ENCODE results near the gene ARHGAP25. TPM values are rescaled to one million over a fixed set of nuclear protein-coding genes. Genes with fewer than 3 reads are reported as not detected.

Gene ARHGAP25
- total RNA-seq, 1 donor from 2014 or later, result 0.50 TPM

DNA sequence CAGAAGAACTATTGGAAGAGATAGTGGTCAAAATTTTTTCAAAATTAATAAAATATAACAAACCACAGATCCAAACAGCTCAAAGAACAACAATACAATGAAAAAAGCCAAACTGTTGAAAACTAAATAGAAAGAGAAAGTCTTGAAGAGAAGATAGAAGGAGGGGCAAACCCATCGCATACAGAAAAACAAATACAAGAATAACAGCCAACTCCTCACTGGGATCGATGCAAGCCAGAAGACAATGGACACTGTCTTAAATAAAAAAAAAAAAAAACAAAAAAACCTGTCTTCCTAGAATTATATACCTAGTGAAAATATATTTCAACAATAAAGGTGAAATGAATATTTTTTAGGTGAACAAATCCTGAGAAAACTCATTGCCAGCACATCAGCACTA is 34.1 kb upstream of the ARHGAP25 start:
- Mint-ChIP-seq H3K27ac (ENCODE audit: unreplicated experiment) (no peak overlapping the region), H3K4me1 (ENCODE audit: low read depth) (no peaks in the 10 kb centered on the region), H3K9me3 (ENCODE audit: low read depth) (peaks cover 12% of the 10 kb centered on the region), H3K36me3 (ENCODE audit: low read depth) (peaks cover 1% of the 10 kb centered on the region), H3K27me3 (ENCODE audit: low read depth) (peaks cover 11% of the 10 kb centered on the region), H3K4me3 (ENCODE audit: unreplicated experiment) (no peak overlapping the region)
- TF ChIP-seq, protein P1, sequence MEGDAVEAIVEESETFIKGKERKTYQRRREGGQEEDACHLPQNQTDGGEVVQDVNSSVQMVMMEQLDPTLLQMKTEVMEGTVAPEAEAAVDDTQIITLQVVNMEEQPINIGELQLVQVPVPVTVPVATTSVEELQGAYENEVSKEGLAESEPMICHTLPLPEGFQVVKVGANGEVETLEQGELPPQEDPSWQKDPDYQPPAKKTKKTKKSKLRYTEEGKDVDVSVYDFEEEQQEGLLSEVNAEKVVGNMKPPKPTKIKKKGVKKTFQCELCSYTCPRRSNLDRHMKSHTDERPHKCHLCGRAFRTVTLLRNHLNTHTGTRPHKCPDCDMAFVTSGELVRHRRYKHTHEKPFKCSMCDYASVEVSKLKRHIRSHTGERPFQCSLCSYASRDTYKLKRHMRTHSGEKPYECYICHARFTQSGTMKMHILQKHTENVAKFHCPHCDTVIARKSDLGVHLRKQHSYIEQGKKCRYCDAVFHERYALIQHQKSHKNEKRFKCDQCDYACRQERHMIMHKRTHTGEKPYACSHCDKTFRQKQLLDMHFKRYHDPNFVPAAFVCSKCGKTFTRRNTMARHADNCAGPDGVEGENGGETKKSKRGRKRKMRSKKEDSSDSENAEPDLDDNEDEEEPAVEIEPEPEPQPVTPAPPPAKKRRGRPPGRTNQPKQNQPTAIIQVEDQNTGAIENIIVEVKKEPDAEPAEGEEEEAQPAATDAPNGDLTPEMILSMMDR (IDR thresholded peaks at IDR 0.05), result no peak
- no peak for DNase-seq (ENCODE audit: low spot score)

DNA sequence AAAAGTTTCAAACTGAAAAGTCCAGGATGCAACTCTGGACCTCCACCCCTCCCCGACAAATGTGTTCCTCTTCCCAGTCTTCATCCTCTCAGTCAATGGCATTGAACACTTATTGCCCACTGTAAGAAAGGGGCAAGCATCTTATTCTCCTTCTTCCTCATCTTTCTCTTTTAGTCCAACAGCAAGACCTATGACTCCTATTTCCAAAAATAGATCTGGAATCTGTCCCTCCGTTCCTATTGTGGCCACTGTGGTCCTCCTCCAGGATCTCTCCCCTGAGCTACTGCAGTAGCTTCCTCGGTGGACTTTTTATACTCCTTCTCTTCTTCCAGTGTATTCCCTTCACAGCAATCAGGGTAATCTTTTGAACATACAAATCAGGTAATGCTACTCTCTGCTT is 28.0 kb upstream of the ARHGAP25 start:
- Mint-ChIP-seq H3K4me3 (ENCODE audit: unreplicated experiment) (no peak overlapping the region), H3K36me3 (ENCODE audit: low read depth) (peaks cover 1% of the 10 kb centered on the region), H3K9me3 (ENCODE audit: low read depth) (no peaks in the 10 kb centered on the region), H3K27ac (ENCODE audit: unreplicated experiment) (no peak overlapping the region), H3K4me1 (ENCODE audit: low read depth) (peaks cover 2% of the 10 kb centered on the region), H3K27me3 (ENCODE audit: low read depth) (peaks cover 20% of the 10 kb centered on the region)
- TF ChIP-seq, protein P1 (IDR thresholded peaks at IDR 0.05), result no peak
- DNase-seq (ENCODE audit: low spot score), result no peak

DNA sequence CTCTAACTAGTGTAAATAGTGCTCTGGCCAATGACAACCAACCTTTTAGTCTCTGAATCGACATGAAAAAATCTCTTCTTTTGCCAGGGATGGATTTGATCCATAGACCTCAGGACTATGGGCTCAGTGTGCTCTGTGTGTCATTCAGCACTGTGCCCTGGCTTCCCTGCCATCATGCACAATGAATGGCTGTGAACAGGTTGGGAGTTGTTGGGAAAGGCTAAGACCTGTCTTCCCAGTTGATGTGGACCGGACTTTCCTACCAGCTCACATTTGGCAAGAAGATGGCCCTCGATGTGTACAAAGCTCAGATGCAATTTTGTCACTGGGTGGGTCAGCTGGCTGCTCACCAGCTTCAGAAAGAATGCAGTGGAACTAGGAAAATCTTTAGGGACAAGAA is 26.0 kb upstream of the ARHGAP25 start:
- DNase-seq (ENCODE audit: low spot score), result no peak
- H3K9me3 Mint-ChIP-seq (ENCODE audit: low read depth), result no peaks in the 10 kb centered on the region
- peaks cover 1% of the 10 kb centered on the region for H3K36me3 Mint-ChIP-seq (ENCODE audit: low read depth)
- H3K27ac Mint-ChIP-seq (ENCODE audit: unreplicated experiment), result no peak overlapping the region
- TF ChIP-seq, protein P1 (IDR thresholded peaks at IDR 0.05), result no peak
- H3K27me3 Mint-ChIP-seq (ENCODE audit: low read depth), result peaks cover 18% of the 10 kb centered on the region
- peaks cover 2% of the 10 kb centered on the region for H3K4me1 Mint-ChIP-seq (ENCODE audit: low read depth)
- no peak overlapping the region for H3K4me3 Mint-ChIP-seq (ENCODE audit: unreplicated experiment)

DNA sequence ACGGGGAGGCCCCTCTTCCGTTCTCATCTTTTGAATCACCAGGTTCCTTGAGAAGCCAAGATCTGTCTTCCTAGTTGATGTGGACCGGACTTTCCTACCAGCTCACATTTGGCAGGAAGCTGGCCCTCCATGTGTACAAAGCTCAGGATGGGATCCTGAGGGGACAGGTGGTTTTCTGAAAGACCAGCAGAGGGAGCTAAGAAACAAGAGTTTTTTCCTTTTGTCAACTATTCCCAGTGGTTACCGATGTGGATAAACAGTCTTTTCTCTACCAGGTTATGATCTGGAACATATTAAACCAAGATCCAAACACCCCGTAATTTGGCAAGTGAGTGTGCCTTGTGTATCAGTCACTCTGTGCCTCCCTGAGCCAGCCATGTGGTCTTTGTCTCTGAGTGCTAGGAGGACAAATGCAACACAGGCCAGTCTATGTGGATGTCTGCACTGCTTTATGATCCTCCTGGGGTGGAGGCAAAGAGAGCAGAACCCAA is 25.1 kb upstream of the ARHGAP25 start:
- Mint-ChIP-seq H3K27ac (ENCODE audit: unreplicated experiment) (no peak overlapping the region), H3K27me3 (ENCODE audit: low read depth) (peaks cover 20% of the 10 kb centered on the region), H3K36me3 (ENCODE audit: low read depth) (peaks cover 1% of the 10 kb centered on the region), H3K4me3 (ENCODE audit: unreplicated experiment) (no peak overlapping the region), H3K4me1 (ENCODE audit: low read depth) (peaks cover 2% of the 10 kb centered on the region), H3K9me3 (ENCODE audit: low read depth) (peaks cover 3% of the 10 kb centered on the region)
- TF ChIP-seq, protein P1 (IDR thresholded peaks at IDR 0.05), result peak; percentile 89
- DNase-seq (ENCODE audit: low spot score), result no peak

DNA sequence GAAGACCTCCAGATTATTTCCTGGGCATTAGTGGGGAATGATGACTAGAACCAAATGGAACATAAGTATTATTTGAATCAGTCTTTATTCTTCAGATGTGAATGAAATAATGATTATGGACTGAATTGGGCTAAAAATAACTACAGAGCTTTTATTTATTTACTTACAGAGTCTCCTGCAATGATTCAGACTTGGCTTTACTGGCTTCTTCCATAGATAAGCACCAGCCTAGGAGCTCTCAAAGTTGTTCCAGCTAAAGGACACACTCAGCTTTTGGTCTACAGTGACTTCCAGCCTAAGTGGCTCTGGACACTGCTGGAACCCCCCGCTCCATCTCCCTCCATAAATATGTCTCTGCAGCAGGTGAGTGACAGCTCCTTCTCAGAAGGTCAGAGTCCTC is 24.3 kb upstream of the ARHGAP25 start:
- DNase-seq (ENCODE audit: low spot score), result no peak
- Mint-ChIP-seq H3K27me3 (ENCODE audit: low read depth) (peaks cover 18% of the 10 kb centered on the region), H3K4me1 (ENCODE audit: low read depth) (peaks cover 2% of the 10 kb centered on the region), H3K36me3 (ENCODE audit: low read depth) (peaks cover 1% of the 10 kb centered on the region), H3K9me3 (ENCODE audit: low read depth) (peaks cover 3% of the 10 kb centered on the region), H3K27ac (ENCODE audit: unreplicated experiment) (no peak overlapping the region), H3K4me3 (ENCODE audit: unreplicated experiment) (no peak overlapping the region)
- TF ChIP-seq, protein P1 (IDR thresholded peaks at IDR 0.05), result no peak
